HG02884 (cell line): ENCODE results near the gene OR5T1.

ENCODE experiments used
- ATAC-seq: cut with Tn5 transposase; IDR thresholded peaks from one replicate; pipeline ENCODE4 v1.9.1; 2021; ENCODE audit warnings: mild to moderate bottlenecking, moderate library complexity; ENCODE audit not compliant: unreplicated experiment

Gene OR5T1

GRCh38 chr11:56273854-56274253 is at the start of gene OR5T1:
OR5T1 (plus strand) TSS chr11:56274154; CDS start chr11:56275639, 1,485 bp downstream.
- no peak for ATAC-seq

DNA sequence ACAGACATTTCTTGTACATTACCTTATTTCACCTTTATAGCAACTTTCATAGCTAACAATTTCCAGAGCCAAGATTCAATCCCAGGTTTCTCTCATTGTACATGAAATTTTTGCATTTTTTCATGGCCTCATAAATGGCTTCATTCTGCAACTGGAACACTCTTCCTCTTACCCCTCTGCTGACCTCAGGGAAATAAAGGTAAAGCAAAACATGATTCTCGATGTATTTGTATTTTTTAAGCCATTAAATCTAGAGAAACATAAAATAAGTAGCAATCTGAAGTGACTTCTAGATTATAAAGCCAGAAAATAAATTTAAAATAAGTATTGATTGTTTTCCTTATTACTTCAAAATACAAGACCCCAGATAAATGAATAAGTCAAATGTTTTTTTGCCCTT is 39.8 kb upstream of the OR5T1 start, which contains the start of gene OR5T2:
Gene OR5T2 (minus strand): TSS at position 101 of the 400 bp plus-strand sequence. CDS start 1,193 bp downstream, outside the sequence.
- ATAC-seq = no peak

- ATAC-seq = no peak
These were observed 22.0 kb upstream of the OR5T1 start, which contains the start of gene OR5T3 for GRCh38 chr11:56251954-56252353. OR5T3 (plus strand) TSS chr11:56252254; CDS start chr11:56252254, 0 bp downstream.

DNA sequence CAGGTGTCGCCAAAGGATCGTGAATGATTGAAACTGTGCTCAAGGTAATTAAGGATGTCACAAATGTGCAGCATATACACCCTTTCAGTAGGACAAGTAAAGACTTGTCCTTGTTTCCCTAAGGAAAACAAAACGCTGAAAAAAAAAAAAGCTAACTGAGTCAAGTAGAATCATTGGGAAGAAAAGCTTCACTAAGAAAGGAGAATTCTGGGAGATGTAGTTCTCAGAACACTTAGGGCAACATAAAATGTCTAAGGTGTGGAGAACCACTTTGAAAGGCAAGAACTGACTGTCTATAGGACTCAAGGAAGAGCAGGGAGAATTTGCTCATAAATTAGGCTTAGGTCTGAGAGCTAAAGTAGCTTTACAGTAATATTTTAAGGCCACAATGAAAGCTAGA is 2.9 kb upstream of the OR5T1 start:
- no peak for ATAC-seq

DNA sequence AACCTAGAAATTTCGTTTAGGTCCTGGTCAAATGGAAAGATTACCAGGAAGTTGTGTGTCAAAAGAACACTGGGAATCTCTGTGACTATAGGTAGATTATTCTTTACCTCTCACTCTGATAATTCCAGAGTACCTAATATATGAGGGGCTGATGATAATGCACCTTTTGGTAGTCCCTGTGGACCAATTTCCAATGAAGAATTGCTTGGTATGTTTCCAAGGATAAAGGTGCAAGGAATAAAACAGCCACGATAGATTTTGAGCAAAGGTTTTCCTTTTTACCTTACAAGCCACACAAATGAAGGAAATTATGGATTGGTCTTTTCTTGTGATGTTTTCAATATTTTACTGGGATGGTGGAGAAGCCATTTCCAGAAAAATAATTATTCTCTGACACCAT is 18.2 kb downstream of the OR5T1 start, which contains the start of gene OR8H1:
Gene OR8H1 (minus strand): TSS at position 101 of the 400 bp plus-strand sequence. CDS start 1,192 bp downstream, outside the sequence.
- no peak for ATAC-seq

- ATAC-seq = no peak
These were observed 22.9 kb downstream of the OR5T1 start for GRCh38 chr11:56296898-56297297.

DNA sequence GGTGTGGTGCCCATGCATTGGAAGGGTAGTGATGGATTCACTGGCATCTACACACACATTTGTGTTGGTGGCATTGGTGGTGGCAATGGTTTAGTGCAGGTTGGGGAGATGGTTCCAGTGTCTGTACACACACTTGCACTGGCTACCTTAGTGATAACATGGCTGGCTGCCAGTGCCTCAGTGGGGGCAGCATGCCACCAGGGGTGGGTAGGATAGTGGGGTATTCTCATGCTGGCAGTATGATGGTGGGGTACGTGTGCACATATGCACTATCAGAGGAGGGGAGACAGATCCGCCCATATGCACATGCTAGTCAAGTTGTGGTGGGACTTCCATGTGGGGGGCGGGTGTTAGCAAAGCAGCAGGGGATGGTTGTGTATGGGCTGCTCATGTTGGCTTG is 33.9 kb downstream of the OR5T1 start:
- no peak for ATAC-seq

DNA sequence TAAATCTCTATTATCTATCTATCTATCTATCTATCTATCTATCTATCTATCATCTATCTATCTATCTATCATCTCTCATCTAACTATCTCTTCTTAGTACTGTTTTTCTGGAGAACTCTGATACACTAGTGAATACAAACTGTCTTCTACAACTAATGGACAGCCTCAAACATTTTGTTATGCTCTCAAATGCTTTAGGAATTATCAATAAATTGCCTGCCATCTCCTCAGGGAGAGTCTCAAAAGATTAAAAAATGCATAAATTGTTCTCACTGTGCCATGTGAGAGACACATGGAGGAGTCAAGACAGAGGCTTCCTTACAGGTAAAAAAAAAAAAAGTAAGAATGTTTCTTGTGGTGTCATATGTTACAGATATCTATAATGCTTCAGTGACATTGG is 40.9 kb downstream of the OR5T1 start, which contains the start of gene OR8K3:
Gene OR8K3 (plus strand): TSS at position 301 of the 400 bp plus-strand sequence. CDS start 3,163 bp downstream, outside the sequence.
- no peak for ATAC-seq
